ENCODE data around the gene TNS2.

GRCh38 chr12:53103860-53104305, 54.0 kb downstream of the TNS2 start:
- TF ChIP-seq, protein P1, sequence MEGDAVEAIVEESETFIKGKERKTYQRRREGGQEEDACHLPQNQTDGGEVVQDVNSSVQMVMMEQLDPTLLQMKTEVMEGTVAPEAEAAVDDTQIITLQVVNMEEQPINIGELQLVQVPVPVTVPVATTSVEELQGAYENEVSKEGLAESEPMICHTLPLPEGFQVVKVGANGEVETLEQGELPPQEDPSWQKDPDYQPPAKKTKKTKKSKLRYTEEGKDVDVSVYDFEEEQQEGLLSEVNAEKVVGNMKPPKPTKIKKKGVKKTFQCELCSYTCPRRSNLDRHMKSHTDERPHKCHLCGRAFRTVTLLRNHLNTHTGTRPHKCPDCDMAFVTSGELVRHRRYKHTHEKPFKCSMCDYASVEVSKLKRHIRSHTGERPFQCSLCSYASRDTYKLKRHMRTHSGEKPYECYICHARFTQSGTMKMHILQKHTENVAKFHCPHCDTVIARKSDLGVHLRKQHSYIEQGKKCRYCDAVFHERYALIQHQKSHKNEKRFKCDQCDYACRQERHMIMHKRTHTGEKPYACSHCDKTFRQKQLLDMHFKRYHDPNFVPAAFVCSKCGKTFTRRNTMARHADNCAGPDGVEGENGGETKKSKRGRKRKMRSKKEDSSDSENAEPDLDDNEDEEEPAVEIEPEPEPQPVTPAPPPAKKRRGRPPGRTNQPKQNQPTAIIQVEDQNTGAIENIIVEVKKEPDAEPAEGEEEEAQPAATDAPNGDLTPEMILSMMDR (IDR thresholded peaks at IDR 0.05; ENCODE audit: low read length), result no peak
- TF ChIP-seq EZH2 (IDR thresholded peaks at IDR 0.05; ENCODE audit: borderline replicate concordance, low read length), result no peak
